Measurements from ENCODE around the gene TSSK1B. TPM values are rescaled to one million over a fixed set of nuclear protein-coding genes. Genes with fewer than 3 reads are reported as not detected.

TSSK1B gene
- total and polyA plus RNA-seq, 2 of the 4 experiments (the other 2 are of a cell fraction): 0.03 to 0.18 TPM

DNA sequence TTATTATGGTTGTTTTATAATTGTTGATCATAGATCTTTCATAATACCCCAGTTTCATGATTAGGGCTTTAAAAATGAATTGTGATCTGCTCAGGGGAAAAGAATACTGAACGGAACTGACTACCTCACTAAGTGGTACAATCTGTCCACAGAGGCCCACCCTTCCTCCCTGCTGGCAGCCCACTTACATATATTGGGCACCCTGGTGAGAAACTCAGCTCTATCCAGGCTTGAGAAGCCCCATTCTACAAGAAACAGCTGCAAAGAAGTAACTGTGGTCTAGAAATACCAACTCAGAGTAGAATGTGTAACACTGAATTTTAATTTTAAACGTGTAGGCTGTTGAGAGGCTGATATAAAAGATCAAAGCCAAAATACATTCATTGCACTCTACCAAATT is 46.9 kb downstream of the TSSK1B start:
- no peak overlapping the region for H2AFZ ChIP-seq (replicated peaks; ENCODE audit: low read length, poor library complexity)
- no peaks in the 10 kb centered on the region for H3K79me1 ChIP-seq (ENCODE audit: low read depth in 1 of 2, low read length in 2 of 2)
- H3K9me3 ChIP-seq (ENCODE audit: control insufficient read depth, insufficient read depth, low read length): no peaks in the 10 kb centered on the region
- in situ Hi-C loops (cut with MboI; ENCODE audit: low sequenced_read_pairs) (no loop called here), dilution Hi-C loops (cut with HindIII; ENCODE audit: low sequenced_read_pairs, unreplicated experiment) (no loop called here), intact Hi-C loops (cut with micrococcal nuclease) (loop anchor here (5.0 kb wide), 1 partner anchor 39 kb away; no protein-coding TSS in a partner anchor)
- no peak overlapping the region for H3K56ac ChIP-seq (ENCODE audit: extremely low read depth, insufficient read depth, low read length)
- no peaks in the 10 kb centered on the region for H4K20me1 ChIP-seq (ENCODE audit: insufficient read depth, low read length)
- no TSS peak for BruUV-seq (replicated peaks)
- H3K4me3 ChIP-seq (ENCODE audit: insufficient read depth, low read depth, low read length): no peak overlapping the region
- peaks cover 2% of the 10 kb centered on the region; the same call in 1 of the 2 replicates for H3K4me1 ChIP-seq (ENCODE audit: control insufficient read depth, insufficient read depth, low read length)
- TF ChIP-seq, protein P1, sequence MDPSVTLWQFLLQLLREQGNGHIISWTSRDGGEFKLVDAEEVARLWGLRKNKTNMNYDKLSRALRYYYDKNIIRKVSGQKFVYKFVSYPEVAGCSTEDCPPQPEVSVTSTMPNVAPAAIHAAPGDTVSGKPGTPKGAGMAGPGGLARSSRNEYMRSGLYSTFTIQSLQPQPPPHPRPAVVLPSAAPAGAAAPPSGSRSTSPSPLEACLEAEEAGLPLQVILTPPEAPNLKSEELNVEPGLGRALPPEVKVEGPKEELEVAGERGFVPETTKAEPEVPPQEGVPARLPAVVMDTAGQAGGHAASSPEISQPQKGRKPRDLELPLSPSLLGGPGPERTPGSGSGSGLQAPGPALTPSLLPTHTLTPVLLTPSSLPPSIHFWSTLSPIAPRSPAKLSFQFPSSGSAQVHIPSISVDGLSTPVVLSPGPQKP (IDR thresholded peaks at IDR 0.05; ENCODE audit: borderline replicate concordance, low read depth, low read length): no peak
- TF ChIP-seq POLR2A (IDR thresholded peaks at IDR 0.05; ENCODE audit: low read depth, low read length) (no peak), RAD21 (IDR thresholded peaks at IDR 0.05; ENCODE audit: low read length) (no peak), SMC3 (IDR thresholded peaks at IDR 0.05; ENCODE audit: low read depth, low read length) (no peak), MAZ (IDR thresholded peaks at IDR 0.05; ENCODE audit: borderline replicate concordance, low read depth, low read length) (no peak), CEBPB (IDR thresholded peaks at IDR 0.05; ENCODE audit: low read depth, low read length) (no peak), RFX5 (IDR thresholded peaks at IDR 0.05; ENCODE audit: low read depth, low read length) (no peak), FOS (IDR thresholded peaks at IDR 0.05; ENCODE audit: low read depth, low read length) (no peak)
- CTCF ChIA-PET: interaction anchor here (0.6 kb wide), 1 partner anchor 1210 kb away, joined by 4 read pairs; no protein-coding TSS in a partner anchor
- DNase-seq (no peak), ATAC-seq (ENCODE audit: low read depth) (no peak)
- H2AK9ac ChIP-seq (replicated peaks; ENCODE audit: low read depth, low read length, poor library complexity): no peak overlapping the region
- H3K27me3 ChIP-seq (ENCODE audit: control insufficient read depth, insufficient read depth, low read length): no peaks in the 10 kb centered on the region
- H3K9ac ChIP-seq (ENCODE audit: low read depth, low read length): no peak overlapping the region
- H2AK5ac ChIP-seq (ENCODE audit: low read depth, low read length): no peak overlapping the region
- no peak overlapping the region for H4K8ac ChIP-seq (ENCODE audit: low read depth in 2 of 2, low read length in 2 of 2)
- no peak overlapping the region for H2BK120ac ChIP-seq (ENCODE audit: low read depth, low read length)
- no peaks in the 10 kb centered on the region for H3K9me1 ChIP-seq (ENCODE audit: insufficient read depth, low read length)
- no peak overlapping the region for H4K5ac ChIP-seq (ENCODE audit: low read depth, low read length)
- H3K18ac ChIP-seq (ENCODE audit: low read depth, low read length): no peak overlapping the region
- H3K27ac ChIP-seq (ENCODE audit: insufficient read depth, low read length): no peak overlapping the region
- POLR2A ChIA-PET (ENCODE audit: unreplicated experiment): no interaction called here
- no peak overlapping the region for H2BK15ac ChIP-seq (ENCODE audit: low read depth, low read length)
- H3K4ac ChIP-seq (ENCODE audit: low read depth, low read length): no peak overlapping the region
- no peak overlapping the region for H2BK20ac ChIP-seq (ENCODE audit: low read depth, low read length)
- H4K91ac ChIP-seq (ENCODE audit: insufficient read depth, low read depth, low read length): no peak overlapping the region
- no peak overlapping the region for H3K14ac ChIP-seq (replicated peaks; ENCODE audit: low read depth, low read length)
- WGBS, 2 experiments (ENCODE audit: extremely low coverage in 2 of 2, insufficient read length in 1 of 2): no CpG with 5 or more reads among the region's 2 CpGs
- no peak overlapping the region for H3K23ac ChIP-seq (ENCODE audit: low read depth, low read length)
- no peak overlapping the region for H3K4me2 ChIP-seq (ENCODE audit: low read depth, low read length)
- H3K36me3 ChIP-seq (ENCODE audit: control insufficient read depth, insufficient read depth, low read length): peaks cover 3% of the 10 kb centered on the region; the same call in 1 of the 2 replicates
- H2BK5ac ChIP-seq (ENCODE audit: low read depth, low read length, poor library complexity, severe bottlenecking): no peak overlapping the region
